WTC11 (cell line): Measurements from ENCODE around the gene EIF4G3. TPM values are rescaled to one million over a fixed set of nuclear protein-coding genes. Genes with fewer than 3 reads are reported as not detected.

Source experiments
- ATAC-seq: fragments of 200-7000 bp; cut with Tn5 transposase; 2 replicates; pipeline ENCODE4 v1.10.0; 2021; ENCODE audit warnings: mild to moderate bottlenecking, moderate library complexity
- CTCF ChIA-PET: fragments of 300-600 bp; sonication (Branson Sonifier 250); formaldehyde crosslinking; loops from one replicate; lab custom pipeline; 2021; ENCODE audit warnings: antibody characterized with exemption; lab: Charles Lee
- POLR2A ChIA-PET: fragments of 350-600 bp; sonication (Branson Sonifier 250); formaldehyde crosslinking; loops from one replicate; lab custom pipeline; 2021; ENCODE audit warnings: antibody characterized with exemption; lab: Charles Lee
- DNase-seq: peaks from one replicate; pipeline ENCODE4 v3.0.0; 2021; ENCODE audit warnings: low spot score
- H3K27ac Mint-ChIP-seq: 2 replicates; pipeline ENCODE4 v1.8.0; 2021; ENCODE audit warnings: mixed read lengths
- H3K27me3 Mint-ChIP-seq: 2 replicates; pipeline ENCODE4 v1.8.0; 2021; ENCODE audit warnings: low read depth, mild to moderate bottlenecking, moderate library complexity, mixed read lengths
- H3K36me3 Mint-ChIP-seq: 2 replicates; pipeline ENCODE4 v1.8.0; 2021; ENCODE audit warnings: mixed read lengths
- H3K4me1 Mint-ChIP-seq: 2 replicates; pipeline ENCODE4 v1.8.0; 2022; ENCODE audit warnings: mixed read lengths
- H3K4me3 Mint-ChIP-seq: 2 replicates; pipeline ENCODE4 v1.8.0; 2021; ENCODE audit warnings: mild to moderate bottlenecking, moderate library complexity, mixed read lengths
- H3K9me3 Mint-ChIP-seq: 2 replicates; pipeline ENCODE4 v1.8.0; 2021; ENCODE audit warnings: mixed read lengths
- CREM ChIP-seq: sonication (generic); formaldehyde crosslinking; IDR thresholded peaks from 2 replicates; pipeline ENCODE4 v1.8.1; 2022; ENCODE audit warnings: mild to moderate bottlenecking, missing genetic modification reagents, moderate library complexity
- EMX1 ChIP-seq: fragments of 250-450 bp; sonication (Bioruptor Pico); IDR thresholded peaks from 2 replicates; pipeline ENCODE4 v1.8.0; 2021; ENCODE audit warnings: mild to moderate bottlenecking
- MXD4 ChIP-seq: fragments of 250-450 bp; sonication (Bioruptor Pico); IDR thresholded peaks from 2 replicates; pipeline ENCODE4 v1.8.0; 2021; ENCODE audit warnings: mild to moderate bottlenecking, moderate library complexity, borderline replicate concordance
- NFATC4 ChIP-seq: fragments of 250-450 bp; sonication (Bioruptor Pico); IDR thresholded peaks from 2 replicates; pipeline ENCODE4 v1.9.0; 2021; ENCODE audit warnings: mild to moderate bottlenecking
- NR1H2 ChIP-seq: sonication (generic); formaldehyde crosslinking; IDR thresholded peaks from 2 replicates; pipeline ENCODE4 v1.9.0; 2021; ENCODE audit warnings: mild to moderate bottlenecking, moderate library complexity, missing genetic modification reagents
- NR3C1 ChIP-seq: sonication (generic); formaldehyde crosslinking; conservative IDR thresholded peaks from 2 replicates; pipeline ENCODE4 v1.8.1; 2023; ENCODE audit warnings: low read depth, mild to moderate bottlenecking, missing genetic modification reagents
- PRRX2 ChIP-seq: fragments of 250-450 bp; sonication (Bioruptor Pico); IDR thresholded peaks from 2 replicates; pipeline ENCODE4 v1.8.0; 2021; ENCODE audit warnings: mild to moderate bottlenecking
- SMAD4 ChIP-seq: sonication (generic); formaldehyde crosslinking; IDR thresholded peaks from 2 replicates; pipeline ENCODE4 v1.8.0; 2022; ENCODE audit warnings: mild to moderate bottlenecking, missing genetic modification reagents
- SP1 ChIP-seq: sonication (generic); formaldehyde crosslinking; conservative IDR thresholded peaks from 2 replicates; pipeline ENCODE4 v1.8.1; 2022; ENCODE audit warnings: missing genetic modification reagents
- ZBTB21 ChIP-seq: sonication (generic); formaldehyde crosslinking; IDR thresholded peaks from 2 replicates; pipeline ENCODE4 v1.8.1; 2023; ENCODE audit warnings: mild to moderate bottlenecking, missing genetic modification reagents, borderline replicate concordance
- ZNF219 ChIP-seq: sonication (generic); formaldehyde crosslinking; IDR thresholded peaks from 2 replicates; pipeline ENCODE4 v1.8.0; 2023; ENCODE audit warnings: missing genetic modification reagents, mild to moderate bottlenecking, borderline replicate concordance
- ZNF232 ChIP-seq: sonication (generic); formaldehyde crosslinking; IDR thresholded peaks from 2 replicates; pipeline ENCODE4 v1.8.0; 2022; ENCODE audit warnings: mild to moderate bottlenecking, missing genetic modification reagents
- ZNF416 ChIP-seq: fragments of 250-450 bp; sonication (Bioruptor Pico); IDR thresholded peaks from 2 replicates; pipeline ENCODE4 v1.9.0; 2021; ENCODE audit warnings: mild to moderate bottlenecking, inconsistent platforms
- total RNA-seq: library from RNA; stranded (reverse); gene quantifications from 3 replicates; pipeline ENCODE4 v1.2.3, GENCODE V29; 2021
- TF ChIP-seq, protein P1 (sequence below): fragments of 250-450 bp; sonication (Bioruptor Pico); conservative IDR thresholded peaks from 2 replicates; pipeline ENCODE4 v1.9.0; 2021; ENCODE audit warnings: mild to moderate bottlenecking
- TF ChIP-seq, protein P2 (sequence below): sonication (generic); formaldehyde crosslinking; IDR thresholded peaks from 2 replicates; pipeline ENCODE4 v1.8.0; 2022; ENCODE audit warnings: mild to moderate bottlenecking, missing genetic modification reagents
- TF ChIP-seq, protein P3 (sequence below): sonication (generic); formaldehyde crosslinking; IDR thresholded peaks from 2 replicates; pipeline ENCODE4 v1.8.0; 2023; ENCODE audit warnings: missing genetic modification reagents, mild to moderate bottlenecking, borderline replicate concordance
- TF ChIP-seq, protein P4 (sequence below): sonication (generic); formaldehyde crosslinking; IDR thresholded peaks from 2 replicates; pipeline ENCODE4 v1.8.1; 2023; ENCODE audit warnings: mild to moderate bottlenecking, missing genetic modification reagents
- TF ChIP-seq, protein P5 (sequence below): fragments of 250-450 bp; sonication (Bioruptor Pico); IDR thresholded peaks from 2 replicates; pipeline ENCODE4 v1.9.0; 2021; ENCODE audit warnings: mild to moderate bottlenecking, borderline replicate concordance
- TF ChIP-seq, protein P6 (sequence below): fragments of 250-450 bp; sonication (Bioruptor Pico); IDR thresholded peaks from 2 replicates; pipeline ENCODE4 v1.9.0; 2021; ENCODE audit warnings: mild to moderate bottlenecking
- TF ChIP-seq, protein P7 (sequence below): fragments of 200-600 bp; IDR thresholded peaks from 2 replicates; pipeline ENCODE4 v1.8.0; 2022; ENCODE audit warnings: antibody characterized with exemption

EIF4G3 gene
- total RNA-seq, 1 experiment from 2014 or later, result 77.7 TPM

DNA sequence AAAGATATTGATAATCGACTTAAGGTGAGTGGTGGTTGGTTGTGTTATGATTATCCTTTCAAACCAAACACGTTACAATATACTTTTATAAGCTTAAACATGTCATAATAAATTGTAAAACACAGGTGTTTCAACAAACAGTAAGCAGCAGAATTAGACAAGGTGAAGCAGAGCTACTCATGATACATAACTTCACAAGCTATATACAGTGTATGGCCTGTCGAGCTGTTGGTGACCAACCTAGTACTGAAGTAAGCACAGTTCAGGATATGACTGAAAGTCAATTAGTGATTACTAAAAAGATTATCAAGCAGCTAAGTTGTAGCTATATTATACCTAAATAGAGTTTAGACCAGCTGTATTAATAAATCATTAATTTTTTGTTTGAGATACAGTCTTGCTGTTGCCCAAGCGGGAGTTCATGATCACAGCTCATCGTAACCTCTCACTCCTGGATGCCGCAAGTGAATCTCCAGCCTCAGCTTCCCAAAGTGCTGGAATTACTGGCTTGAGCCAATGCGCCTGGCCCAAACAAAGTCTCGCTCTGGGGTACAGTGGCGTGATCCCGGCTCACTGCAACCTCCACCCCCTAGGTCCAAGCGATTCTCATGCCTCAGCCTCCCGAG is 148.1 kb downstream of the EIF4G3 start:
- peaks cover 21% of the 10 kb centered on the region for H3K36me3 Mint-ChIP-seq
- H3K27ac Mint-ChIP-seq, result no peak overlapping the region
- ATAC-seq (no peak), DNase-seq (no peak)
- TF ChIP-seq, protein P1, sequence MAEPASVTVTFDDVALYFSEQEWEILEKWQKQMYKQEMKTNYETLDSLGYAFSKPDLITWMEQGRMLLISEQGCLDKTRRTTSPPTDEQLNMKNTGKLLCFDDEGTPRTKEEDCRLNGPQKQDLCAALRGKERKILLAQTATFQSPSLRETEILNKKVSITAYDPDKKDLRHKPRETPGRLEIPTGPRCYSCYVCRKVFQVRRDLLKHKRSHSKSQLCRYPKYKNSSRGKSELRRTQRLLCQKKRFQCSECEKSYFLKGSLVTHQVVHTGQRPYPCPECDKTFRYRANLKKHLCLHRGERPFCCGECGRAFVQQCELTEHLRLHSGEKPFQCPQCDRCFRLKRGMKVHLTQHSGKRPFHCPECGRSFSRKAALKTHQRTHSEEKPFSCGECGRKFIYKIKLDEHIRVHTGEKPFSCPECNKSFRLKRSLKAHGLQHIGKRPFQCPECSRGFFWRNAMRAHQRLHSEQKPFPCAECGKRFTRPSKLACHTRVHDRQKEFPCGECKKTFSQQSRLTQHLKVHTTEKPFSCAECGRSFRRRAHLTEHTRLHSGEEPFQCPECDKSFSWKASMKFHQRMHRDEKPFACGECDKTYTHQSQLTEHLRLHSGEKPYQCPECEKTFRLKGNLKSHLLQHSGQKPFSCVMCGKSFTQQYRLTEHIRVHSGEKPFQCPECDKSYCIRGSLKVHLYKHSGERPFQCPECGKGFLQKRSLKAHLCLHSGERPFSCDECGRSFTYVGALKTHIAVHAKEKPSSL, result no peak
- TF ChIP-seq, protein P2, sequence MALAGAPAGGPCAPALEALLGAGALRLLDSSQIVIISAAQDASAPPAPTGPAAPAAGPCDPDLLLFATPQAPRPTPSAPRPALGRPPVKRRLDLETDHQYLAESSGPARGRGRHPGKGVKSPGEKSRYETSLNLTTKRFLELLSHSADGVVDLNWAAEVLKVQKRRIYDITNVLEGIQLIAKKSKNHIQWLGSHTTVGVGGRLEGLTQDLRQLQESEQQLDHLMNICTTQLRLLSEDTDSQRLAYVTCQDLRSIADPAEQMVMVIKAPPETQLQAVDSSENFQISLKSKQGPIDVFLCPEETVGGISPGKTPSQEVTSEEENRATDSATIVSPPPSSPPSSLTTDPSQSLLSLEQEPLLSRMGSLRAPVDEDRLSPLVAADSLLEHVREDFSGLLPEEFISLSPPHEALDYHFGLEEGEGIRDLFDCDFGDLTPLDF (CRISPR knock-in tag), result no peak
- TF ChIP-seq NFATC4, result no peak
- no peak overlapping the region for H3K4me3 Mint-ChIP-seq
- ChIA-PET POLR2A (no interaction called here), CTCF (no interaction called here)
- no peaks in the 10 kb centered on the region for H3K27me3 Mint-ChIP-seq
- H3K9me3 Mint-ChIP-seq, result peaks cover 25% of the 10 kb centered on the region
- H3K4me1 Mint-ChIP-seq, result no peaks in the 10 kb centered on the region

DNA sequence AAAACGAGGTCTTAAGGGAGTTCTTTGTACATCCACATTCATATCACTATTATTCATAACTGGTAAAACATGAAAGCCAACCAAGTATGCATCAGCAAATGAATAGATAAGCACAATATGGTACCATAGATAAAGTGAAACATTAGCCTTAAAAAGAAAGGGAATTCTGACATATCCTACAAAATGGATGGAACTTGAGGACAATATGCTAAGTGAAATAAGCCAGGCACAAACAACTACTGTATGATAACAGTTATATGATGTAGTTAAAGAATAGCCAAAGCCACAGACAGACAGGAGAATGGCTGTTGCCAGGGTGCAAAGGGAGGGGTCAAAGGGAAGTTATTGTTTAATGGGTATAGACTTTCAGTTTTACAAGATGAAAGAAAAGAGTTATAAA is 148.9 kb downstream of the EIF4G3 start:
- H3K36me3 Mint-ChIP-seq, result peaks cover 23% of the 10 kb centered on the region
- ATAC-seq, result no peak

DNA sequence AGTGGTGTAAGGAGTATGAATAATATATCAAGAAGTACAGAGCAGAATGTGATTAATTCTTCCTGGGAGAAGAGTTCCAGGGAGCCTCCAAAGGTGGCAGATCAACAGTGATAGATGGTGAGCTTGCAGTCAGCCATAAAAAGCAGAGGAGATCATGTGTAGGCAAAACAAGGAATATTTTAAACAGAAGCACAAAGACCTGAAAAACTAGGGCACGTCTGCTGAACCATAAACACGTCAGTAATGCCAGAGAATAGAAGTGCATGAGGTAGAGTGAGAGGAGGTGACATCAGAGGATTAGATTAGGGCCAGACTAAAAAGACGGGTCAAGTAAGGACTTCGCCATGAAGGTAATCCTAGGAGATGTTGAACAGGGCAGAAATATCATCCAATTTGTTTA is 151.8 kb downstream of the EIF4G3 start:
- Mint-ChIP-seq H3K9me3 (peaks cover 19% of the 10 kb centered on the region), H3K27ac (no peak overlapping the region), H3K27me3 (no peaks in the 10 kb centered on the region), H3K4me3 (no peak overlapping the region), H3K4me1 (peaks cover 8% of the 10 kb centered on the region), H3K36me3 (peaks cover 22% of the 10 kb centered on the region)
- DNase-seq (no peak), ATAC-seq (no peak)
- POLR2A ChIA-PET, result no interaction called here
- CTCF ChIA-PET, result no interaction called here
- TF ChIP-seq, protein P3, sequence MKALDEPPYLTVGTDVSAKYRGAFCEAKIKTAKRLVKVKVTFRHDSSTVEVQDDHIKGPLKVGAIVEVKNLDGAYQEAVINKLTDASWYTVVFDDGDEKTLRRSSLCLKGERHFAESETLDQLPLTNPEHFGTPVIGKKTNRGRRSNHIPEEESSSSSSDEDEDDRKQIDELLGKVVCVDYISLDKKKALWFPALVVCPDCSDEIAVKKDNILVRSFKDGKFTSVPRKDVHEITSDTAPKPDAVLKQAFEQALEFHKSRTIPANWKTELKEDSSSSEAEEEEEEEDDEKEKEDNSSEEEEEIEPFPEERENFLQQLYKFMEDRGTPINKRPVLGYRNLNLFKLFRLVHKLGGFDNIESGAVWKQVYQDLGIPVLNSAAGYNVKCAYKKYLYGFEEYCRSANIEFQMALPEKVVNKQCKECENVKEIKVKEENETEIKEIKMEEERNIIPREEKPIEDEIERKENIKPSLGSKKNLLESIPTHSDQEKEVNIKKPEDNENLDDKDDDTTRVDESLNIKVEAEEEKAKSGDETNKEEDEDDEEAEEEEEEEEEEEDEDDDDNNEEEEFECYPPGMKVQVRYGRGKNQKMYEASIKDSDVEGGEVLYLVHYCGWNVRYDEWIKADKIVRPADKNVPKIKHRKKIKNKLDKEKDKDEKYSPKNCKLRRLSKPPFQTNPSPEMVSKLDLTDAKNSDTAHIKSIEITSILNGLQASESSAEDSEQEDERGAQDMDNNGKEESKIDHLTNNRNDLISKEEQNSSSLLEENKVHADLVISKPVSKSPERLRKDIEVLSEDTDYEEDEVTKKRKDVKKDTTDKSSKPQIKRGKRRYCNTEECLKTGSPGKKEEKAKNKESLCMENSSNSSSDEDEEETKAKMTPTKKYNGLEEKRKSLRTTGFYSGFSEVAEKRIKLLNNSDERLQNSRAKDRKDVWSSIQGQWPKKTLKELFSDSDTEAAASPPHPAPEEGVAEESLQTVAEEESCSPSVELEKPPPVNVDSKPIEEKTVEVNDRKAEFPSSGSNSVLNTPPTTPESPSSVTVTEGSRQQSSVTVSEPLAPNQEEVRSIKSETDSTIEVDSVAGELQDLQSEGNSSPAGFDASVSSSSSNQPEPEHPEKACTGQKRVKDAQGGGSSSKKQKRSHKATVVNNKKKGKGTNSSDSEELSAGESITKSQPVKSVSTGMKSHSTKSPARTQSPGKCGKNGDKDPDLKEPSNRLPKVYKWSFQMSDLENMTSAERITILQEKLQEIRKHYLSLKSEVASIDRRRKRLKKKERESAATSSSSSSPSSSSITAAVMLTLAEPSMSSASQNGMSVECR (CRISPR knock-in tag), result no peak
- TF ChIP-seq, protein P4, sequence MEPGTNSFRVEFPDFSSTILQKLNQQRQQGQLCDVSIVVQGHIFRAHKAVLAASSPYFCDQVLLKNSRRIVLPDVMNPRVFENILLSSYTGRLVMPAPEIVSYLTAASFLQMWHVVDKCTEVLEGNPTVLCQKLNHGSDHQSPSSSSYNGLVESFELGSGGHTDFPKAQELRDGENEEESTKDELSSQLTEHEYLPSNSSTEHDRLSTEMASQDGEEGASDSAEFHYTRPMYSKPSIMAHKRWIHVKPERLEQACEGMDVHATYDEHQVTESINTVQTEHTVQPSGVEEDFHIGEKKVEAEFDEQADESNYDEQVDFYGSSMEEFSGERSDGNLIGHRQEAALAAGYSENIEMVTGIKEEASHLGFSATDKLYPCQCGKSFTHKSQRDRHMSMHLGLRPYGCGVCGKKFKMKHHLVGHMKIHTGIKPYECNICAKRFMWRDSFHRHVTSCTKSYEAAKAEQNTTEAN (CRISPR knock-in tag), result no peak
- TF ChIP-seq SP1 (no peak), ZNF219 (CRISPR knock-in tag) (no peak)
- TF ChIP-seq, protein P5, sequence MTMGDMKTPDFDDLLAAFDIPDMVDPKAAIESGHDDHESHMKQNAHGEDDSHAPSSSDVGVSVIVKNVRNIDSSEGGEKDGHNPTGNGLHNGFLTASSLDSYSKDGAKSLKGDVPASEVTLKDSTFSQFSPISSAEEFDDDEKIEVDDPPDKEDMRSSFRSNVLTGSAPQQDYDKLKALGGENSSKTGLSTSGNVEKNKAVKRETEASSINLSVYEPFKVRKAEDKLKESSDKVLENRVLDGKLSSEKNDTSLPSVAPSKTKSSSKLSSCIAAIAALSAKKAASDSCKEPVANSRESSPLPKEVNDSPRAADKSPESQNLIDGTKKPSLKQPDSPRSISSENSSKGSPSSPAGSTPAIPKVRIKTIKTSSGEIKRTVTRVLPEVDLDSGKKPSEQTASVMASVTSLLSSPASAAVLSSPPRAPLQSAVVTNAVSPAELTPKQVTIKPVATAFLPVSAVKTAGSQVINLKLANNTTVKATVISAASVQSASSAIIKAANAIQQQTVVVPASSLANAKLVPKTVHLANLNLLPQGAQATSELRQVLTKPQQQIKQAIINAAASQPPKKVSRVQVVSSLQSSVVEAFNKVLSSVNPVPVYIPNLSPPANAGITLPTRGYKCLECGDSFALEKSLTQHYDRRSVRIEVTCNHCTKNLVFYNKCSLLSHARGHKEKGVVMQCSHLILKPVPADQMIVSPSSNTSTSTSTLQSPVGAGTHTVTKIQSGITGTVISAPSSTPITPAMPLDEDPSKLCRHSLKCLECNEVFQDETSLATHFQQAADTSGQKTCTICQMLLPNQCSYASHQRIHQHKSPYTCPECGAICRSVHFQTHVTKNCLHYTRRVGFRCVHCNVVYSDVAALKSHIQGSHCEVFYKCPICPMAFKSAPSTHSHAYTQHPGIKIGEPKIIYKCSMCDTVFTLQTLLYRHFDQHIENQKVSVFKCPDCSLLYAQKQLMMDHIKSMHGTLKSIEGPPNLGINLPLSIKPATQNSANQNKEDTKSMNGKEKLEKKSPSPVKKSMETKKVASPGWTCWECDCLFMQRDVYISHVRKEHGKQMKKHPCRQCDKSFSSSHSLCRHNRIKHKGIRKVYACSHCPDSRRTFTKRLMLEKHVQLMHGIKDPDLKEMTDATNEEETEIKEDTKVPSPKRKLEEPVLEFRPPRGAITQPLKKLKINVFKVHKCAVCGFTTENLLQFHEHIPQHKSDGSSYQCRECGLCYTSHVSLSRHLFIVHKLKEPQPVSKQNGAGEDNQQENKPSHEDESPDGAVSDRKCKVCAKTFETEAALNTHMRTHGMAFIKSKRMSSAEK (CRISPR knock-in tag), result no peak

More for the DNA sequence above, 148.9 kb downstream of the EIF4G3 start:
- H3K4me1 Mint-ChIP-seq, result peaks cover under 1% of the 10 kb centered on the region
- H3K9me3 Mint-ChIP-seq, result peaks cover 26% of the 10 kb centered on the region
- TF ChIP-seq MXD4 (CRISPR knock-in tag), result no peak
- no peak for TF ChIP-seq NR1H2 (CRISPR knock-in tag)
- TF ChIP-seq EMX1, result no peak
- no peak for TF ChIP-seq CREM (CRISPR knock-in tag)
- TF ChIP-seq, protein P6, sequence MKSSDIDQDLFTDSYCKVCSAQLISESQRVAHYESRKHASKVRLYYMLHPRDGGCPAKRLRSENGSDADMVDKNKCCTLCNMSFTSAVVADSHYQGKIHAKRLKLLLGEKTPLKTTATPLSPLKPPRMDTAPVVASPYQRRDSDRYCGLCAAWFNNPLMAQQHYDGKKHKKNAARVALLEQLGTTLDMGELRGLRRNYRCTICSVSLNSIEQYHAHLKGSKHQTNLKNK (CRISPR knock-in tag), result no peak
- TF ChIP-seq ZBTB21 (CRISPR knock-in tag), result no peak
- TF ChIP-seq PRRX2 (CRISPR knock-in tag), result no peak
- TF ChIP-seq, protein P7, sequence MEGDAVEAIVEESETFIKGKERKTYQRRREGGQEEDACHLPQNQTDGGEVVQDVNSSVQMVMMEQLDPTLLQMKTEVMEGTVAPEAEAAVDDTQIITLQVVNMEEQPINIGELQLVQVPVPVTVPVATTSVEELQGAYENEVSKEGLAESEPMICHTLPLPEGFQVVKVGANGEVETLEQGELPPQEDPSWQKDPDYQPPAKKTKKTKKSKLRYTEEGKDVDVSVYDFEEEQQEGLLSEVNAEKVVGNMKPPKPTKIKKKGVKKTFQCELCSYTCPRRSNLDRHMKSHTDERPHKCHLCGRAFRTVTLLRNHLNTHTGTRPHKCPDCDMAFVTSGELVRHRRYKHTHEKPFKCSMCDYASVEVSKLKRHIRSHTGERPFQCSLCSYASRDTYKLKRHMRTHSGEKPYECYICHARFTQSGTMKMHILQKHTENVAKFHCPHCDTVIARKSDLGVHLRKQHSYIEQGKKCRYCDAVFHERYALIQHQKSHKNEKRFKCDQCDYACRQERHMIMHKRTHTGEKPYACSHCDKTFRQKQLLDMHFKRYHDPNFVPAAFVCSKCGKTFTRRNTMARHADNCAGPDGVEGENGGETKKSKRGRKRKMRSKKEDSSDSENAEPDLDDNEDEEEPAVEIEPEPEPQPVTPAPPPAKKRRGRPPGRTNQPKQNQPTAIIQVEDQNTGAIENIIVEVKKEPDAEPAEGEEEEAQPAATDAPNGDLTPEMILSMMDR, result no peak
- TF ChIP-seq NR3C1 (CRISPR knock-in tag), result no peak
- no peak for TF ChIP-seq SMAD4 (CRISPR knock-in tag)
- TF ChIP-seq ZNF232 (CRISPR knock-in tag), result no peak
- no peak for TF ChIP-seq ZNF416 (CRISPR knock-in tag)
- no peak overlapping the region for H3K27ac Mint-ChIP-seq
- ChIA-PET CTCF (no interaction called here), POLR2A (no interaction called here)
- no peak overlapping the region for H3K4me3 Mint-ChIP-seq
- no peaks in the 10 kb centered on the region for H3K27me3 Mint-ChIP-seq
- no peak for DNase-seq
